Prostate gland (tissue), 2 donors: ENCODE data around the gene STK4. TPM values are rescaled to one million over a fixed set of nuclear protein-coding genes. Genes with fewer than 3 reads are reported as not detected.

Experiments
- DNase-seq: peaks from one replicate; pipeline ENCODE4 v3.0.0-alpha.2; 2019; ENCODE audit warnings: low spot score
- H3K27ac ChIP-seq, 2 donors: fragments of 200-600 bp; sonication (generic); 2 replicates each; pipeline ENCODE4 v1.5.1; 2017 to 2019
- H3K27me3 ChIP-seq: fragments of 200-600 bp; sonication (generic); replicated peaks from 2 replicates; pipeline ENCODE4 v1.5.1; 2019; ENCODE audit not compliant: insufficient read depth
- H3K36me3 ChIP-seq, 2 donors: fragments of 200-600 bp; sonication (generic); 1 replicate in 1 of 2; 2 replicates in 1 of 2; pipeline versions ENCODE4 v1.5.1 to v1.8.1; 2017 to 2019
- H3K4me1 ChIP-seq: fragments of 200-600 bp; sonication (generic); replicated peaks from 2 replicates; pipeline ENCODE4 v1.5.1; 2019
- H3K4me3 ChIP-seq, 2 donors: fragments of 200-600 bp; sonication (generic); 2 replicates each; pipeline ENCODE4 v1.5.1; 2017 to 2019
- H3K9me3 ChIP-seq: fragments of 200-600 bp; sonication (generic); 2 replicates; pipeline ENCODE4 v1.5.1; 2017
- POLR2A ChIP-seq: fragments of 450-650 bp; IDR thresholded peaks from one replicate; pipeline ENCODE4 v1.6.1; 2016; ENCODE audit warnings: antibody characterized with exemption, mild to moderate bottlenecking
- POLR2AphosphoS5 ChIP-seq: sonication (generic); formaldehyde crosslinking; IDR thresholded peaks from one replicate; pipeline ENCODE4 v1.6.1; 2017; ENCODE audit warnings: antibody characterized with exemption
- WGBS: methylation state at CpG from one replicate; pipeline ENCODE4 v1.1.5; 2018; 5-methylcytosine and 5-hydroxymethylcytosine counted together
- intact Hi-C: fragments of 100-400 bp; cut with DNase I; formaldehyde crosslinking; loops from one replicate; pipeline ENCODE4 v1.14.2; 2022
- total RNA-seq, 2 donors: library from RNA; depleted of rRNA; stranded (reverse); fragments of >200 nt; gene quantifications; one replicate each; pipeline ENCODE4 v1.1.0, GENCODE V29; 2016
- TF ChIP-seq, protein P1 (sequence below), 4 experiments: fragments of 200-600 bp in 2 of 4; fragments of 450-650 bp in 2 of 4; sonication (generic) in 2 of 4; IDR thresholded peaks; 1 replicate in 3 of 4; 2 replicates in 1 of 4; pipeline ENCODE4 v1.5.1; 2016 to 2019; ENCODE audit warnings: antibody characterized with exemption in 4 of 4, mild to moderate bottlenecking in 2 of 4, moderate library complexity in 2 of 4

STK4 gene
- total RNA-seq, 2 donors from 2014 or later = 14.4 to 35.1 TPM

DNA sequence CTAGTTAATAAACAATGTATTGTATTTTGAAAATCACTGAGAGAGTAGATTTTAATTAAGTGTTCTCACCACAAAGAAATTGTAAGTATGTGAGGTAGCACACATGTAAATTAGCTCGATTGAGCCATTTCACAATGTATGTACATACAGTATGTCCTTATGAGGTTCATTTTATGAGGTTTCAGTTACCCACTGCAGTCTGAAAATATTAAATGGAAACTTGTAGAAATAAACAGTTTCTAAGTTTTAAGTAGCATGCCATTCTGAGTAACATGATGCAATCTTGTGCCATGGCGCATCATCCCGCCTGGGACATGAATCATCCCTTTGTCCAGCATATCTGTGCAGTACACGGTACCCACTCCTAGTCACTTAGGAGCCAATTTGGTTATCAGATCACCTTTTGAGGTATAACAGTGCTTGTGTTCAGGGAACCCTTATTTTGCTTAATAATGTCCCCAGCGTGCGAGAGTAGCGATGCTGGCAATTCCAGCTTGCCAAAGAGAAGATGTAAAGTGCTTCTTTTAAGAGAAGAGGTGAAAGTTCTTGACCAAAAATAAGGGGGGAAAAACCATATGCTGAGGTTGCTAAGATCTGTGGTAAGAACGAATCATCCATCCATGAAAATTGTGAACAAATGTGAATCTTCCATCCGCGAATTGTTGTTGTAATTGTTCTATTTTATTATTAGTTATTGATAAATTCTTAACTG, 69.9 kb downstream of the STK4 start:
- intact Hi-C loops = no loop called here
- H3K36me3 ChIP-seq = no peaks in the 10 kb centered on the region
- no peak overlapping the region for H3K27ac ChIP-seq
- no peaks in the 10 kb centered on the region for H3K27me3 ChIP-seq
- no peak overlapping the region for H3K4me3 ChIP-seq
- 89% methylated on average over 10 of the region's 10 CpGs for WGBS
- DNase-seq = no peak
- TF ChIP-seq, protein P1, sequence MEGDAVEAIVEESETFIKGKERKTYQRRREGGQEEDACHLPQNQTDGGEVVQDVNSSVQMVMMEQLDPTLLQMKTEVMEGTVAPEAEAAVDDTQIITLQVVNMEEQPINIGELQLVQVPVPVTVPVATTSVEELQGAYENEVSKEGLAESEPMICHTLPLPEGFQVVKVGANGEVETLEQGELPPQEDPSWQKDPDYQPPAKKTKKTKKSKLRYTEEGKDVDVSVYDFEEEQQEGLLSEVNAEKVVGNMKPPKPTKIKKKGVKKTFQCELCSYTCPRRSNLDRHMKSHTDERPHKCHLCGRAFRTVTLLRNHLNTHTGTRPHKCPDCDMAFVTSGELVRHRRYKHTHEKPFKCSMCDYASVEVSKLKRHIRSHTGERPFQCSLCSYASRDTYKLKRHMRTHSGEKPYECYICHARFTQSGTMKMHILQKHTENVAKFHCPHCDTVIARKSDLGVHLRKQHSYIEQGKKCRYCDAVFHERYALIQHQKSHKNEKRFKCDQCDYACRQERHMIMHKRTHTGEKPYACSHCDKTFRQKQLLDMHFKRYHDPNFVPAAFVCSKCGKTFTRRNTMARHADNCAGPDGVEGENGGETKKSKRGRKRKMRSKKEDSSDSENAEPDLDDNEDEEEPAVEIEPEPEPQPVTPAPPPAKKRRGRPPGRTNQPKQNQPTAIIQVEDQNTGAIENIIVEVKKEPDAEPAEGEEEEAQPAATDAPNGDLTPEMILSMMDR (IDR thresholded peaks at IDR 0.05) = no peak
- TF ChIP-seq POLR2A (no peak), POLR2AphosphoS5 (no peak)
- H3K4me1 ChIP-seq = no peaks in the 10 kb centered on the region
- no peaks in the 10 kb centered on the region for H3K9me3 ChIP-seq

DNA sequence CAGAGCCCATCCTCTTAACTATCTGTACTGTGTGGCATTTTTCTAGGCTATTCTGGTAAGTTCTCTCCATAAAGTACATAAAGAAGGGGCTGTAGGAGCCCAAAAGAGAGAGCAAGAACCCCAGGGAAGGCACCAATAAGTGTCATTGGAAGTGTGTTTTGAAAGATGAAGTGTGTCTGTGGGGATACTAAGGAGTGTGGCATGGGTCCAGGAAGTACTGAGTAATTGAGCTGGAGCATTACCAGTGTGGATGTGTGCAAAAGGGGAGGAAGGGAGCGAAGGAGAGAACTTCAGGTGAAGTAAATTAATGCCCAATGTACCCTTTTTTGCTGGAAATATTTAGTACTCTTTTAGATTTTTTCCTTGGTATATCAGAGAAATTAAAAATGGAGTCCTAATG, 70.7 kb downstream of the STK4 start:
- TF ChIP-seq POLR2A = no peak
- TF ChIP-seq, protein P1 (IDR thresholded peaks at IDR 0.05) = no peak
- WGBS = 88% methylated on average over 1 of the region's 1 CpG
- no peak for DNase-seq

DNA sequence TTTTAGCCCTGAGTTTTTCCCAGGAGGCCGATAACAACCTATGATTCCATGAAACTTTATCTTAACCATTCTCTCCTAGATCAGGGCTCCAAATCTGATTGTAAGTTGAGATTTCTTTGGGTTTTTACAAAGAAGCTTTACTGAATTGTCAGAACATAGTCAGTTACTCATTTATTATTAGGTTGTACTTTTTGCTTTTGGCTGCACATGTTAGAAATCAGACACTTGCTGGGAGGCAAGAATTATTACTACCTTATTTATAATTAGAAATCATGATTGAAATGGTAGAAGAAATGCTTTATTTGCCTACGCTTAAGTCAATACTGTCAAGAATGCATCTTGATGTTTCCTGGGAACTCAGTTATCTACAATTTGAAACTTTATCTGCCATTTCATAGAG, 71.3 kb downstream of the STK4 start:
- Histone ChIP-seq H3K9me3 (no peaks in the 10 kb centered on the region), H3K27ac (no peak overlapping the region), H3K27me3 (no peaks in the 10 kb centered on the region), H3K36me3 (no peaks in the 10 kb centered on the region), H3K4me3 (no peak overlapping the region), H3K4me1 (no peaks in the 10 kb centered on the region)
- TF ChIP-seq, protein P1 (IDR thresholded peaks at IDR 0.05) = no peak
- TF ChIP-seq POLR2A (no peak), POLR2AphosphoS5 (no peak)
- intact Hi-C loops = no loop called here
- WGBS = 74% methylated on average over 2 of the region's 2 CpGs
- DNase-seq = no peak

More for the DNA sequence above, 70.7 kb downstream of the STK4 start:
- Histone ChIP-seq H3K27ac (no peak overlapping the region), H3K36me3 (no peaks in the 10 kb centered on the region), H3K4me1 (no peaks in the 10 kb centered on the region), H3K9me3 (no peaks in the 10 kb centered on the region), H3K4me3 (no peak overlapping the region), H3K27me3 (no peaks in the 10 kb centered on the region)
- intact Hi-C loops = no loop called here

DNA sequence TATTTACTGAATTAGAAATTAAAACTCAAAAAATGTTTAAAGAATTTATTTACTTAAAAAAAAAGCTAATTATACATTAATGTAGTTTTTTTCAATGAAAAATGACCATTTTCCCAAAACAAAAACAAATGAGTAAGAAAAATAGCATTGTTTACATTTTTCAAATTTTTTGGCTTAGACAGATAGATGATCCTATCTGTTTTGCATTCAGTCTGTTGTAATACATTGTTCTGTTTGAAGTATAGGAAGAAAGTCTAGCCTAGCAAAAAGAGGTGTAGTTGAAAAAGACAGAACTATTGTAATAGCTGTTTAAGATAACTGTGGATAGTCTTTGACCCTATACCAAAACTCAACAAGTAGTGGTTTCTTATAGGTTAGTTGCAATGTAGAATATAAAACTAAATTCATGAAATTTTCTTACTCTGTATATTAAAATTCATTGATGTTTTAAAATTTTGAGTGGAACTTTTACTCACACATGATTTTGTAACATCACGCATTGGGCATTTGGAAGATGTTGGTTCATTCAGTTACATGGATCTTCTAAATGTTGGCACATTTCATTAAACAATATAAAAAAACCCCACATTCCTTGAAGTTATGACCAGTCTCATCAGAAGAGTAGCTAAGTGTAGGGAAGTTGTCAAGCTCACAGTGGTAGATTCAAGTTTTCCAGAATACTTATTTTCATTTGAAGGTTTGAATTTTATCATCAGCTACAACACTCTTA, 72.6 kb downstream of the STK4 start:
- Histone ChIP-seq H3K9me3 (no peaks in the 10 kb centered on the region), H3K27ac (no peak overlapping the region), H3K4me3 (no peak overlapping the region), H3K4me1 (no peaks in the 10 kb centered on the region), H3K36me3 (no peaks in the 10 kb centered on the region), H3K27me3 (no peaks in the 10 kb centered on the region)
- 93% methylated on average over 1 of the region's 1 CpG for WGBS
- no peak for TF ChIP-seq POLR2AphosphoS5
- no peak for DNase-seq
- intact Hi-C loops = no loop called here

DNA sequence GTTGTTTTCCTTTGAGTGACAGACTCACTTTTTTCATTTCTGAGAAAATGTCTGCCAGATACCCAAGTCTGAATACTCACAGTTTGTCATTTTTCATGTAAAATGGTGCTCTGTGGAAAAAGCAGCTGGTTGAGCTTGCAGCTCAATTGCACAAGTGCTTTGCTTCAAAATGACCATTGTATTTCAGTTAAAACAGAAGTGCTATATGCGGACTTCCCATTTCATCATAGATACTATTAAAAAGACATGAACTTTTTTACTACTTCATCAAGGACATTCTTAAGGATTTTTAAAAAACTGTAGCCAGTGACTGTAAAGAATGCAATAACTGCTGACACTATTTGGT, 73.1 kb downstream of the STK4 start:
- H3K27ac ChIP-seq = no peak overlapping the region
- WGBS = 88% methylated on average over 1 of the region's 1 CpG
- DNase-seq = no peak
- H3K9me3 ChIP-seq = no peaks in the 10 kb centered on the region
- no peaks in the 10 kb centered on the region for H3K36me3 ChIP-seq
- no peak overlapping the region for H3K4me3 ChIP-seq
- TF ChIP-seq, protein P1 (IDR thresholded peaks at IDR 0.05) = no peak
- TF ChIP-seq POLR2A (no peak), POLR2AphosphoS5 (no peak)
- no peaks in the 10 kb centered on the region for H3K27me3 ChIP-seq
- intact Hi-C loops = no loop called here
- no peaks in the 10 kb centered on the region for H3K4me1 ChIP-seq
